Endothelial cell of hepatic sinusoid (primary cell): Measurements from ENCODE around the gene OOSP4B.
"Not testable (repeated sequence)": the region's sequence is repeated elsewhere in the genome, so short reads cannot be mapped to it uniquely, and the experiment has no call there.

Experiments
- in situ Hi-C: cut with HindIII; loops from 2 replicates; pipeline ENCODE4 v1.10.0; 2017; ENCODE audit warnings: low sequenced_read_pairs

The OOSP4B gene

GRCh38 chr11:60016881-60017280, at the start of gene OOSP4B:
OOSP4B (plus strand) TSS chr11:60017181.
- in situ Hi-C loops, result no loop called here

- in situ Hi-C loops, result no loop called here
These were observed 49.1 kb upstream of the OOSP4B start for GRCh38 chr11:59967677-59968394.

- in situ Hi-C loops, result no loop called here
These were observed 48.6 kb upstream of the OOSP4B start for GRCh38 chr11:59968395-59968783.

- in situ Hi-C loops, result no loop called here
These were observed 43.9 kb upstream of the OOSP4B start for GRCh38 chr11:59973097-59973496.

DNA sequence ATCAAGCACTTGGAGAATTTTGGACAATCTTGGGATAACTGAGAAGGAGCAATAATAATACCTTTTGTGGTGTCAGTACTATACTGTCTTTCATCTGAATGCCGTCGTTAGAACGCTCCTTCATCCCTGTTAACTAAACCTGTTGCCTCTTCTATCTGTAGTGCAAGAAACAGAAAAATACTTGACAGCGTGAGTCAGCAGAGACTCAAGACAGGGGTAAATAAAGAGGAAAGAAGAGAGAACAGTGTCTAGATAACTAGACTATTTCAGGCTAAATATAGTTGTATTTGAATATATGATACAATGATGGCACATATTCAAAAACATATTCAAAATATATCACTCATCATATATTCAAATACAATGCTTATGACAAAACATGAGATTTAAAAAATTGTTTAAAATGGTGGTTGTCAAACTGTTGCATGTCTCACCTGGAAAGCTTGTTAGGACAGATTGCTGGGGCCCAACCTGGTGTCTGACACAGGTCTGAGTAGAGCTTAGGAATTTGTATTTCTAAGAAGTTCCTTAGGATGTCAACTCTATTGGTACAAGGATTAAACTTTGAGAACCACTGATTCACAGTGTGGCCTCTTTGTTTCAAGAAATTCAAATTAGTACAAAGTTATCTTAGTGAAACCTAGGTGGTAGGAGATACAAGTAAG, 35.7 kb upstream of the OOSP4B start:
- in situ Hi-C loops, result no loop called here

- in situ Hi-C loops, result not testable (repeated sequence)
These were observed 34.9 kb upstream of the OOSP4B start for GRCh38 chr11:59982037-59982436.

DNA sequence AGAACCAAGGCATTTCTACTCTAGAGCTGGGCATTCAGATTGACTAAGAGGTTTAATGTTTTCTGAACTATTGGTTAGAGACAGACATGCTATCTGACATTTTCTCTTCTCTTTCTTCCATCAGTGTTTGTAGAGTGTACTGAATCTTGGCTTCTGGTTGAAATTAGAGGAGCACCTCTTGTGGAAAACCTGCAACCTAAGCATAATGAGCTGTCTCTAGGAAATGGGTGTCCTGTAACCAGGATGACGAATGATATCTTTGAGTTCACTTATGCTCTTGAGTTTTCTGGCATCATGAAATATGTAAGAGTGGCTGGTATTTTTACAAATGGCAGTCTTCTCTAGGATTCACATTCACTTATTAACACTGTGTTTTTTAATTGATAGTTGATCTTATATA, 33.8 kb upstream of the OOSP4B start:
- in situ Hi-C loops, result no loop called here

DNA sequence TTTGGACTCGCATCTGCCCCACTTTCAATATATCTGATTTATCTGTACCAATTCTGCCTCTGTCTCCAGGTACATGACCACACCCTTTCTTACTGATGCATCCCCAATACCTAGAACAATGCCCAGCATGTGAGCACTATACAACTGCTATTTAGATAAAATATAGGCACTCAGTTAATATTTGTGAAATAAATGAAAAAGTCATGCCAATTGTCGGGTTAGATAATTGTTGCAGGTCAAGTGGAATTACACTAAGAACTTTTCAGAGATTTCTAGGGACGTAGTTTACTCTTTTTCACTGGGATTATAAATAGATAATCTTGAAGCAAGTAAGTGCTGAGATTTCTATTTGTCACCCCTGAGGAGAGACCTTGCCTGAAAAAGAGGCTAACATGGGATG, 32.6 kb upstream of the OOSP4B start:
- in situ Hi-C loops, result no loop called here

DNA sequence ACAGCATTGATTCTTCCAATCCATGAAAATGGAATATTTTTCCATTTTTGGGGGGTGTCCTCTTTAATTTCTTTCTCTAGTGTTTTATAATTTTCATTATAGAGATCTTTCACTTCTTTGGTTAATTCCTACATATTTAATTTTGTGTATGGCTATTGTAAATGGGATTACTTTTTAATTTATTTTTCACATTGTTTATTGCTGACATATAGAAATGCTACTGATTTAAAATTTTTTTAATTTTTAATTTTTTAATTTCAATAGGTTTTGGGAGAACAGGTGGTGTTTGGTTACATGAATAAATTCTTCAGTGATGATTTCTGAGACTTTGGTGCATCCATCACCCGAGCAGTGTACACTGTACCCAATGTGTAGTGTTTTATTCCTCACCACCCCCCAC, 26.6 kb upstream of the OOSP4B start:
- in situ Hi-C loops, result no loop called here

DNA sequence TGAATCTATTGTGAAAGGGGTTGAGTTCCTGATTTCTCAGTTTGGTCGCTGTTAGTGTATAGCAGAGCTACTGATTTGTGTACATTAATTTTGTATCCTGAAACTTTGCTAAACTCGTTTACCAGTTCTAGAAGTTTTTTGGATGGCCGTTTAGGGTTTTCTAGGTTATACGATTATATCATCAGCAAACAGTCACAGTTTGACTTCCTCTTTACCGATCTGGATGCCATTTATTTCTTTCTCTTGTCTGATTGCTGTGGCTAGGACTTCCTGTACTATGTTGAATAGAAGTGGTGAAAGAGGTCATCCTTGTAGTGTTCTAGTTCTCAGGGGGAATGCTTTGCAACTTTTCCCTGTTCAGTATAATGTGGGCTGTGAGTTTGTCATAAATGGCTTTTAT, 24.6 kb upstream of the OOSP4B start:
- in situ Hi-C loops, result no loop called here

GRCh38 chr11:59997800-59998199, 19.2 kb upstream of the OOSP4B start:
- in situ Hi-C loops, result no loop called here

GRCh38 chr11:59999691-60000090, 17.3 kb upstream of the OOSP4B start:
- in situ Hi-C loops, result no loop called here

DNA sequence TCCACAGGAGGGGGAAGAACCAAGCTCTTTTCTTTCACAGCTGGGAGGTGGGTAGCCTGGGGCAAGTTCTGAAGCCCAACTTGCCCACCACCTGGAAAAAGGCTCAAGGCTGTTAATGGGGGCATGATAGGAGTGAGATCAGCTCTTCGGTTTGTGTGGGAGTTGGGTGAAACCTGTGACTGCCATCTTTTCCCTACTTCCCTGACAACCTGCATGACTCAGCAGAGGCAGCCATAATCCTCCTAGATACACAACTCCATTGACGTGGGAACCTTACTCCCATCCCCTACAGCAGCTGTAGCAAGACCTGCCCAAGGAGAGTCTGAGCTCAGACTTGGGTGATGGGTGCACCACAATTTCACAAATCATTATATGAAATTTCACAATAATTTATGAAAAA, 13.3 kb upstream of the OOSP4B start:
- in situ Hi-C loops, result no loop called here

GRCh38 chr11:60005360-60005759, 11.6 kb upstream of the OOSP4B start:
- in situ Hi-C loops, result no loop called here

DNA sequence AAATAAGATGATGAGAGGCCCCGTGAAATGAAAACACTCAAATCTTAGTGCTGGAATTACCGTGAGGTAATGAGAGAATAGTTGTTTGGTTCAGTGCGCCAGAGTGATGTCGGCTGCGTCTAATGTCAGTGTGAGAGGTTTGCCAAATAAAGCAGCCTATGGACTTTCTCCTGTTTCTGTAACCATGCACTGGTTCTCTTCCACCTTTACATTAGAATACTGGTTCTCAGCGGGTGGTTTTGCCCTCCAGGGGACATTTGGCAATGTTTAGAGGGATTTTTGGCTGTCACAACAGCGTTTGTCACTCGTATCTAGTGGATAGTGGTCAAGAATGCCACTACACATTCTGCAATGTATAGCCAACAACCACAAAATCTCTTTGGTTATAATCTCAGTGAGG, 1.1 kb downstream of the OOSP4B start:
- in situ Hi-C loops, result no loop called here

DNA sequence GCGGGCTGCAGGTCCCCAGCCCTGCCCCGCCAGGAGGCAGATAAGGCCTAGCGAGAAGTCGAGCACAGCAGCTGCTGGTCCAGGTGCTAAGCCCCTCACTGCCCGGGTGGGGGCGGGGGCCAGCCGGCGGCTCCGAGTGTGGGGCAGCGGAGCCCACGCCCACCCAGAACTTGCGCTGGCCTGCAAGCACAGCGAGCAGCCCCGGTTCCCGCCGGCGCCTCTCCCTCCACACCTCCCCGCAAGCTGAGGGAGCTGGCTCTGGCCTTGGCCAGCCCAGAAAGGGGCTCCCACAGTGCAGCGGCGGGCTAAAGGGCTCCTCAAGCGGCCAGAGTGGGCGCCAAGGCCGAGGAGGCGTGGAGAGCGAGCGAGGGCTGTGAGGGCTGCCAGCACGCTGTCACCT, 3.4 kb downstream of the OOSP4B start:
- in situ Hi-C loops, result not testable (repeated sequence)

DNA sequence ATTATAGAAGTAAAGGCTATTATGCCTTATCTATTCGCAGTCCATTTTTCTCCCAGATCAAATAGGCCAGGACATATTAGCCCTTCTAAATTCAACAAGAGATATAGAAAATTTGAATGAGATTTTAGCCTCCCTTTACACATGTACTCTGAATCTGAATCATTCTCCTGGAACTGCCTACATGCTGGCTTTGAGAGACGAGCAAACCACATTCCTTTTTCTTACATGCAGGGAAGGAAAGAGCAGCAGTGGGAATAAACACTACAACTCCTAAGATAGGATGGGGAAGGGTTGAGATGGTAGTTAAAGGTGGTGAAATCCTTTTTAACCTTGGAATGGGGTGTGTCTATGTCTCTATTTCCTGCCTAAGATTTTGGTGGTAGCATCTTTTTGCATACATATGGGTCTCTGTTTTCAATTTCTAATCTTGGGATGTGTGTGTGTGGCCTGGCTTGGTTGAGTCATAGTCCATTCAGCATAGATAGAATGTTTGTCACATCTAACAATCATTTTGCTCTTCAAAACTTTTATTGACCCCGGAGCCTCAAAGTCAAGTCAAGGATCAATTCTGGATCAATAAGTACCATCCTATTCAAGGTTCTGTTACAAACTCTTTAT, 12.1 kb downstream of the OOSP4B start:
- in situ Hi-C loops, result no loop called here

DNA sequence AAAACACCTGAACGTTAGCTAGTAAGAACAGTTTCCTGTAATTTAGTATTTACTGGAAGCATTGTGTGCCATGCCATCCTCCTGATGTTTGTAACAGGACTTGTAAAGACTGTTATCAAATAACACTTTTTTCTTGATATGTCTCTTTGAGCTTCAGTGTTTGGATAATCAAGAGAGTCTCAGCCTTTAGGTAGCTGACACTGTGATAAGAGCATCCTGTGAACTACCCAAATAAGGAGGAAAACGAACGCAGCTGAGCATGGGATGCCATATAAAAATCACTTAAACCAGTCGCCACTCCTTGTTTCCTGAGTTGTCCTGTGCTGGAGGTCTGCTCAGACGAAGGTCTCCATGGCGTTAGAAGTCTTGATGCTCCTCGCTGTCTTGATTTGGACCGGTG, 23.1 kb downstream of the OOSP4B start, which contains the start of gene OOSP2:
Gene OOSP2 (plus strand): TSS at position 301 of the 400 bp plus-strand sequence. CDS start 51 bp downstream, at position 352.
- in situ Hi-C loops, result no loop called here

DNA sequence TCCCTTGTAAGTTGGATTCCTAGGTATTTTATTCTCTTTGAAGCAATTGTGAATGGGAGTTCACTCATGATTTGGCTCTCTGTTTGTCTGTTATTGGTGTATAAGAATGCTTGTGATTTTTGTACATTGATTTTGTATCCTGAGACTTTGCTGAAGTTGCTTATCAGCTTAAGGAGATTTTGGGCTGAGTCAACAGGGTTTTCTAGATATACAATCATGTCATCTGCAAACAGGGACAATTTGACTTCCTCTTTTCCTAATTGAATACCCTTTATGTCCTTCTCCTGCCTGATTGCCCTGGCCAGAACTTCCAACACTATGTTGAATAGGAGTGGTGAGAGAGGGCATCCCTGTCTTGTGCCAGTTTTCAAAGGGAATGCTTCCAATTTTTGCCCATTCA, 33.4 kb downstream of the OOSP4B start:
- in situ Hi-C loops, result not testable (repeated sequence)

DNA sequence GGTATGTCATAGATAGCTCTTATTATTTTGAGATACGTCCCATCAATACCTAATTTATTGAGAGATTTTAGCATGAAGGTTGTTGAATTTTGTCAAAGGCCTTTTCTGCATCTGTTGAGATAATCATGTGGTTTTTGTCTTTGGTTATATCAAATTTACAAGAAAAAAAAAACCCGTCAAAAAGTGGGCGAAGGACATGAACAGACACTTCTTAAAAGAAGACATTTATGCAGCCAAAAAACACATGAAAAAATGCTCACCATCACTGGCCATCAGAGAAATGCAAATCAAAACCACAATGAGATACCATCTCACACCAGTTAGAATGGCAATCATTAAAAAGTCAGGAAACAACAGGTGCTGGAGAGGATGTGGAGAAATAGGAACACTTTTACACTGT, 33.9 kb downstream of the OOSP4B start:
- in situ Hi-C loops, result not testable (repeated sequence)

DNA sequence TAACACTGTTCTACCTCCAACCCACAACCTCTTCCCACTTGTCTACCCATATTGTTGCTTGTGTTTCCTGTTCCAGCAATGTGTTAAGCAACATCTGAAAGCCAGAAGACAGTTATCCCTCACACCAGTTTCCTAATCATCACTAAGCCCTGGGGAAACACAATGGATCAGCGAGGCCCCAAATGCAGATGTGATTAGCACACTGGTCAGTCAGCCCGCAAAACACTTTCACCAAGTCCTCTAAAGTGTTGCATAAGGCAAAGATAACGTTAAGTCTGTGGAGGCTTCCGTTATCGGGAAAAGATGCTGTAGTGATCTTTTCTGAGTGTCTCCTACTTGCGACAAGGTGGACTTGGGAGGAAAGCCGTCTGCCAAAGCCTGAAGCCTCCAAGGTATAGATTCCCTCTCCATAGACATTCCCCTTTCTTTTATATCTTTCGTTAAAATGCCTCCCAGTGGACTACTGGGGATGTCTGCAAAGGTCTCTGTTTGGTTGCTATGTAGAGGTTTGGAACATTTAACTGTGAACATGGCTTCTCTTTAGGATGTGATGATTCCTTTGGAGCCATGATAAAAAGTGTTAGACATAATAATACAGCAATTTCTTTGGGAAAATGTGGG, 39.5 kb downstream of the OOSP4B start, which contains the start of gene MS4A3:
Gene MS4A3 (plus strand): TSS at position 317 of the 621 bp plus-strand sequence. CDS start 4,496 bp downstream, outside the sequence.
- in situ Hi-C loops, result no loop called here
